HG03354 (cell line): Measurements from ENCODE around the gene NFKB1.
"Not testable (repeated sequence)": the region's sequence is repeated elsewhere in the genome, so short reads cannot be mapped to it uniquely, and the experiment has no call there.

Experiments
- ATAC-seq: cut with Tn5 transposase; IDR thresholded peaks from one replicate; pipeline ENCODE4 v1.9.1; 2021; ENCODE audit warnings: mild to moderate bottlenecking; ENCODE audit not compliant: unreplicated experiment, poor library complexity, severe bottlenecking

Gene NFKB1

GRCh38 chr4:102500696-102501446 is at the start of gene NFKB1:
TSS of gene NFKB1 (plus strand) at chr4:102501359. CDS start at chr4:102525519, 24,160 bp downstream.
- peak; percentile 66 for ATAC-seq

DNA sequence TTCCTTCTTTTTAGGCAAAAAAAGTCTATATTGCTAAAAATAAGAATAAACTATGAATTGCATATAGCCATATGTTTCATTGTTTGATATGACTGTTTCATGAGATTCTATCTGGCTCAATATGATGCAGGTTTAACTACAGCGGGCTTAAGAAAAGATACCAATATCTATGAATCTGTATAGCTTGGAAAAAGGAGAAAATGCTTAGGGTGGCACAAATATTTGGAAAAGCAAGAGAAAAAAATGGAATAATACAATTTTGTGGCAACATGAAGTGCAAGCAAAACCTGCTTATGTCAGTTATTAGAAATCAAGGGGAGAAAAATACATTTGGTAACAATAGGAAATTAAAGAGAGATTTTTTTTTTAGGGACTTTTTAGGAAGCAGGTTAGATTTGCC is 48.3 kb upstream of the NFKB1 start:
- ATAC-seq = no peak

GRCh38 chr4:102453827-102454226 is 47.3 kb upstream of the NFKB1 start:
- no peak for ATAC-seq

GRCh38 chr4:102454268-102454667 is 46.9 kb upstream of the NFKB1 start:
- ATAC-seq = no peak

- ATAC-seq = no peak
Measured at GRCh38 chr4:102454981-102455685, 46.0 kb upstream of the NFKB1 start.

- ATAC-seq = no peak
Measured at GRCh38 chr4:102455750-102456149, 45.4 kb upstream of the NFKB1 start.

GRCh38 chr4:102466298-102466697 is 34.9 kb upstream of the NFKB1 start:
- no peak for ATAC-seq

- ATAC-seq = no peak
Measured at GRCh38 chr4:102469806-102470205, 31.4 kb upstream of the NFKB1 start.

GRCh38 chr4:102472441-102473013 is 28.6 kb upstream of the NFKB1 start:
- no peak for ATAC-seq

DNA sequence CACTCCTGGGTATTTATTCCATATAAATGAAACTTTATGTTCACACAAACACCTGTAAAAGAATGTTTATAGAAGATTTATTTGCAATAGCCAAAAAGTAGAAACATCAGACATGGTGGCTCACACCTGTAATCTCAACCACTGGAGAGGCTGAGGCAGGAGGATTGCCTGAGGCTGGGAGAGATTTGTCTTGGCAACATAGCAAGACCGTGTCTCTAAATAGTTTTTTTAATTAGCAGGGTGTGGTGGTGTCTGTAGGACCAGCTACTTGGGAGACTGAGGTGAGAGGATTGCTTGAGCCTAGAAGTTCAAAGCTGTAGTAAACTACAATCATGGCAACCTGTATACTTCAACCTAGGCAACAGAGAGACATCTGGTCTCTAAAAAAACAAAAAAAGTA is 27.7 kb upstream of the NFKB1 start:
- ATAC-seq = no peak

- no peak for ATAC-seq
Measured at GRCh38 chr4:102474736-102475504, 26.2 kb upstream of the NFKB1 start.

DNA sequence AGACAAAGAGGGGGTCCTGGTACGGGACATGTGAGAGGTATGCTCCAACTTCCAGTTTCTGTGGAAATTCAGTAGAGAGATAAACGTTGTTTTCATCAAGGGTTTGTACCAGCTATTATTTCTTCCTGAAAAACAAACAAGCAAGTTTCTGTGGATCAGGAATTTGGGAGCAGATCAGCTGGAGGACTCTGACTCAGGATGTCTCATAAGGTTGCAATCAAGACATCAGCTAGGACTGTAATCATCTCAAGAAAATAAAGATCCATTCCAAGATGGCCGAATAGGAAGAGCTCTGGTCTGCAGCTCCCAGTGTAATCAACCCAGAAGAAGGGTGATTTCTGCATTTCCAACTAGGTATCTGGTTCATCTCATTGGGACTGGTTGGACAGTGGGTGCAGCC is 23.5 kb upstream of the NFKB1 start:
- no peak for ATAC-seq

DNA sequence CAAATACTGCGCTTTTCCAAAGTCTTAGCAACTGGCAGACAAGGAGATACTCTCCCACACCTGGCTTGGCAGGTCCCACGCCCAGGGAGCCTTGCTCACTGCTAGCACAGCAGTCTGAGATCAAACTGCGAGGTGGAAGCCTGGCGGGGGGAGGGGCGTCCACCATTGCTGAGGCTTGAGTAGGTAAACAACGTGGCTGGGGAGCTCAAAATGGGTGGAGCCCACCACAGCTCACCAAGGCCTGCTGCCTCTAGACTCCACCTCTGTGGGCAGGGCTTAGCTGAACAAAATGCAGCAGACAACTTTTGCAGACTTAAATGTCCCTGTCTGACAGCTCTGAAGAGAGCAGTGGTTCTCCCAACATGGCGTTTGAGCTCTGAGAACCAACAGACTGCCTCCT is 23.0 kb upstream of the NFKB1 start:
- no peak for ATAC-seq

- ATAC-seq = not testable (repeated sequence)
Measured at GRCh38 chr4:102479832-102480231, 21.3 kb upstream of the NFKB1 start.

- ATAC-seq = no peak
Measured at GRCh38 chr4:102483120-102483519, 18.0 kb upstream of the NFKB1 start.

DNA sequence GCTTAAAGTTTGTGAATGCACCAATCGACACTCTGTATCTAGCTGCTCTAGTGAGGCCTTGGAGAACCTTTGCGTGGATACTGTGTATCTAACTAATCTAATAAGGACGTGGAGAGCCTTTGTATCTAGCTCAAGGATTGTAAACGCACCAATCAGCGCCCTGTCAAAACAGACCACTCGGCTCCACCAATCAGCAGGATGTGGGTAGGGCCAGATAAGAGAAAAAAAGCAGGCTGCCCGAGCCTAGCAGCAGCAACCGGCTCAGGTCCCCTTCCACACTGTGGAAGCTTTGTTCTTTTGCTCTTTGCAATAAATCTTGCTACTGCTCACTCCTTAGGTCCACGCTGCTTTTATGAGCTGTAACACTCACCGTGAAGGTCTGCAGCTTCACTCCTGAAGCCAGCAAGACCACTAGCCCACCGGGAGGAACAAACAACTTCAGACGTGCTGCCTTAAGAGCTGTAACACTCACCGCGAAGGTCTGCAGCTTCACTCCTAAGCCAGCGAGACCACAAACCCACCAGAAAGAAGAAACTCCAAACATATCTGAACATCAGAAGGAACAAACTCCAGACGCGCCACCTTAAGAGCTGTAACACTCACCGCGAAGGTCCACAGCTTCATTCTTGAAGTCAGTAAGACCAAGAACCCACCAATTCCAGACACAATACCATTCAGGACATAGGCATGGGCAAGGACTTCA is 17.0 kb upstream of the NFKB1 start:
- not testable (repeated sequence) for ATAC-seq

DNA sequence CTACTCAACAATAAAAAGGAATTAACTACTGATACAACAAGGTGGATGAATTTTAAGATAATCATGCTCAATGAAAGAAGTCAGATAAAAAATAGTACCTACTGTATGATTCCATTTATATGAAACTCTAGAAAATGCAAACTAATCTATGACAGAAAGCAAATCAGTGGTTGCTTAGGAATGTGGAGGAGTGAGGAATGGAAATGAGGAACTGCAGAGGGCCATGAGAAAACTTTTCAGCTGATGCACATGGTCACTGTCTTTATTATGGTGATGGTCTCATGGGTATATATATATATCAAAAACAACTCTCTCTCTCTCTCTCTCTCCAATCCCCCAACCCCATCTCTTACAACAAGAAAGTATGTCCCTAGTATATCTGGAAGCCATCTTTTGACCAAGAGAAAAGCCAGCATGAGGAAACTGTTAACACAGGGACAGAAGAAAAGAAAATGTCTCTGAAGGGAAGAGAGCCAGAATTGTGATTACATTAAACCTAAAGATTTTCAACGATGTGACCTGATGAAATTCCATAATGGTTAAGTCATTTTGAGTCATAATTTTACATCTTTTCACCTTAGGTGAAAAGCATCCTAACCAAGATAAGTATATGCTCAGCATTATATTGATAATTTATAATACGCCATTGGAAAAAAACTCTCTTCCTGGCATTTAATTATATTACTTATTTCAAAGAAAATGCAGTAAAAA is 8.5 kb upstream of the NFKB1 start:
- ATAC-seq = no peak

- no peak for ATAC-seq
Measured at GRCh38 chr4:102493257-102493656, 7.9 kb upstream of the NFKB1 start.

GRCh38 chr4:102493794-102494193 is 7.4 kb upstream of the NFKB1 start:
- ATAC-seq = peak; percentile 57
